HepG2 (cell line): Measurements from ENCODE around the gene DYNLT2B. TPM values are rescaled to one million over a fixed set of nuclear protein-coding genes. Genes with fewer than 3 reads are reported as not detected.

Experiments used
- ATAC-seq: fragments of 200-7000 bp; cut with Tn5 transposase; 3 replicates; pipeline ENCODE4 v1.9.1; 2020; ENCODE audit warnings: mild to moderate bottlenecking, moderate library complexity
- BruUV-seq: library from RNA; stranded (reverse); fragments of 400-500 nt; replicated peaks from 2 replicates; lab custom pipeline; 2021; lab: Mats Ljungman, UMichigan
- CTCF ChIA-PET: fragments of 300-600 bp; formaldehyde crosslinking; extraction: SDS; loops from one replicate; lab custom pipeline; 2021; ENCODE audit warnings: low total read pairs, inconsistent platforms, low intra/inter-chr PET ratio; lab: Yijun Ruan, JAX
- POLR2A ChIA-PET: fragments of 350-600 bp; sonication (Branson Sonifier 250); formaldehyde crosslinking; loops from one replicate; lab custom pipeline; 2020; ENCODE audit warnings: antibody characterized with exemption, inconsistent platforms; lab: Yijun Ruan, JAX
- DNase-seq: peaks from one replicate; pipeline ENCODE4 v3.0.0-alpha.2; 2015; ENCODE audit warnings: low spot score
- FAIRE-seq: peaks from 3 replicates; lab custom pipeline; 2011; peaks lifted over from hg19 to GRCh38; lab: Jason Lieb, UNC
- H2AFZ ChIP-seq: one replicate; pipeline ENCODE4 v1.6.1; 2011; ENCODE audit warnings: low read length, inconsistent platforms
- H3K27ac ChIP-seq: fragments of 300-600 bp; 3 replicates; pipeline ENCODE4 v1.8.0; 2011; ENCODE audit warnings: mixed run types, mild to moderate bottlenecking, mixed read lengths, low read length, inconsistent platforms; ENCODE audit not compliant: insufficient read depth; ENCODE audit errors: extremely low read length
- H3K27me3 ChIP-seq, 2 experiments: fragments of 200-600 bp in 1 of 2; 2 replicates in 1 of 2; 3 replicates in 1 of 2; pipeline versions ENCODE4 v1.6.0 to v1.8.0; 2011; ENCODE audit warnings: low read length in 2 of 2, mild to moderate bottlenecking in 2 of 2, moderate library complexity in 2 of 2, inconsistent platforms in 1 of 2; ENCODE audit not compliant: insufficient read depth in 2 of 2, control insufficient read depth in 1 of 2
- H3K36me3 ChIP-seq, 2 experiments: fragments of 200-600 bp in 1 of 2; replicated peaks in 1 of 2; 2 replicates in 1 of 2; 3 replicates in 1 of 2; pipeline versions ENCODE4 v1.5.1 to v1.8.0; 2011; ENCODE audit warnings: low read length in 2 of 2, inconsistent platforms in 1 of 2; ENCODE audit not compliant: insufficient read depth in 2 of 2, control insufficient read depth in 1 of 2
- H3K4me1 ChIP-seq: 2 replicates; pipeline ENCODE4 v1.5.1; 2012; ENCODE audit warnings: low read length, inconsistent platforms; ENCODE audit not compliant: insufficient read depth
- H3K4me2 ChIP-seq: 2 replicates; pipeline ENCODE4 v1.6.0; 2011; ENCODE audit warnings: low read depth, low read length, inconsistent platforms
- H3K4me3 ChIP-seq, 3 experiments: fragments of 200-600 bp in 1 of 3; sonication (generic), shearing (Covaris generic) in 1 of 3; replicated peaks in 1 of 3; 2 replicates each; pipeline ENCODE4 v1.5.1; 2011 to 2016; ENCODE audit warnings: low read length in 3 of 3, inconsistent platforms in 2 of 3, low read depth in 2 of 3, mild to moderate bottlenecking in 2 of 3, control low read depth in 1 of 3, mixed read lengths in 1 of 3; ENCODE audit not compliant: insufficient read depth in 1 of 3
- H3K79me2 ChIP-seq: one replicate; pipeline ENCODE4 v1.6.1; 2011; ENCODE audit warnings: low read length, inconsistent platforms; ENCODE audit not compliant: insufficient read depth
- H3K9ac ChIP-seq: 2 replicates; pipeline ENCODE4 v1.6.0; 2011; ENCODE audit warnings: mild to moderate bottlenecking, low read depth, low read length, inconsistent platforms; ENCODE audit not compliant: insufficient read depth
- H3K9me3 ChIP-seq: 2 replicates; pipeline ENCODE4 v1.5.1; 2012; ENCODE audit warnings: mild to moderate bottlenecking, low read length
- H4K20me1 ChIP-seq: 2 replicates; pipeline ENCODE4 v1.6.0; 2011; ENCODE audit warnings: inconsistent platforms, mild to moderate bottlenecking, low read length, moderate library complexity; ENCODE audit not compliant: insufficient read depth
- GABPB1 ChIP-seq: IDR thresholded peaks from 2 replicates; pipeline ENCODE4 v1.6.1; 2016; ENCODE audit warnings: mild to moderate bottlenecking, missing genetic modification reagents, moderate library complexity, missing compliant biosample characterization
- MEIS2 ChIP-seq: sonication (generic); formaldehyde crosslinking; IDR thresholded peaks from 2 replicates; pipeline ENCODE4 v1.9.0; 2021; ENCODE audit warnings: mild to moderate bottlenecking, missing genetic modification reagents
- MIXL1 ChIP-seq: IDR thresholded peaks from 2 replicates; pipeline ENCODE4 v1.6.1; 2016
- SYNCRIP ChIP-seq: fragments of 200-400 bp; formaldehyde crosslinking; IDR thresholded peaks from 2 replicates; pipeline ENCODE4 v1.6.1; 2018; ENCODE audit warnings: mild to moderate bottlenecking, low read depth, low read length; ENCODE audit not compliant: insufficient read depth
- ZNF652 ChIP-seq: IDR thresholded peaks from 2 replicates; pipeline ENCODE4 v1.6.1; 2016; ENCODE audit warnings: low read depth, borderline replicate concordance
- WGBS: methylation state at CpG from one replicate; pipeline ENCODE4 v1.1.6; 2017; ENCODE audit warnings: low lambda C conversion rate; 5-methylcytosine and 5-hydroxymethylcytosine counted together
- in situ Hi-C: cut with HindIII; loops from 2 replicates; pipeline ENCODE4 v1.10.0; 2017; ENCODE audit warnings: low pct_unique_long_range_greater_than_20kb; ENCODE audit not compliant: extremely low pct_ligation_motif_present
- intact Hi-C: fragments of 100-400 bp; cut with micrococcal nuclease; formaldehyde crosslinking; loops from one replicate; pipeline ENCODE4 v1.10.0; 2022; ENCODE audit not compliant: unreplicated experiment
- polyA plus RNA-seq, 8 experiments: library from polyadenylated mRNA; depleted of rRNA in 3 of 8; stranded (reverse) in 7 of 8; unstranded in 1 of 8; fragments of >200 nt; fragmentation: Illumina TruSeq in 4 of 8; extraction: Trizol in 4 of 8; gene quantifications; 2 replicates each; pipeline versions ENCODE4 v1.2.1 to v1.2.3, GENCODE V29; 2011 to 2016; ENCODE audit warnings: low read depth in 4 of 8, missing spikeins in 1 of 8, mixed read lengths in 1 of 8; ENCODE audit not compliant: insufficient read depth in 1 of 8
- total RNA-seq, 5 experiments: library from RNA; depleted of rRNA; stranded (reverse); fragments of >200 nt; fragmentation: Illumina TruSeq; extraction: Trizol; gene quantifications; 2 replicates each; pipeline ENCODE4 v1.2.3, GENCODE V29; 2016; ENCODE audit warnings: low read depth in 1 of 5
- TF ChIP-seq, protein P1 (sequence below): sonication (generic); formaldehyde crosslinking; IDR thresholded peaks from 2 replicates; pipeline ENCODE4 v1.5.0; 2020; ENCODE audit warnings: mild to moderate bottlenecking, missing genetic modification reagents, borderline replicate concordance
- TF ChIP-seq, protein P2 (sequence below): sonication (generic); formaldehyde crosslinking; IDR thresholded peaks from 2 replicates; pipeline ENCODE4 v1.4.0; 2020; ENCODE audit warnings: missing genetic modification reagents, mild to moderate bottlenecking, borderline replicate concordance
- TF ChIP-seq, protein P3 (sequence below): IDR thresholded peaks from 2 replicates; pipeline ENCODE4 v1.6.1; 2016; ENCODE audit warnings: low read depth, borderline replicate concordance
- TF ChIP-seq, protein P4 (sequence below): fragments of 450-650 bp; IDR thresholded peaks from 2 replicates; pipeline ENCODE4 v1.6.1; 2016

Gene DYNLT2B
- total and polyA plus RNA-seq, 2 of the 13 experiments (the other 11 are each of a cell fraction or from before 2014, with no cell fraction given), result 4.0 to 7.0 TPM

DNA sequence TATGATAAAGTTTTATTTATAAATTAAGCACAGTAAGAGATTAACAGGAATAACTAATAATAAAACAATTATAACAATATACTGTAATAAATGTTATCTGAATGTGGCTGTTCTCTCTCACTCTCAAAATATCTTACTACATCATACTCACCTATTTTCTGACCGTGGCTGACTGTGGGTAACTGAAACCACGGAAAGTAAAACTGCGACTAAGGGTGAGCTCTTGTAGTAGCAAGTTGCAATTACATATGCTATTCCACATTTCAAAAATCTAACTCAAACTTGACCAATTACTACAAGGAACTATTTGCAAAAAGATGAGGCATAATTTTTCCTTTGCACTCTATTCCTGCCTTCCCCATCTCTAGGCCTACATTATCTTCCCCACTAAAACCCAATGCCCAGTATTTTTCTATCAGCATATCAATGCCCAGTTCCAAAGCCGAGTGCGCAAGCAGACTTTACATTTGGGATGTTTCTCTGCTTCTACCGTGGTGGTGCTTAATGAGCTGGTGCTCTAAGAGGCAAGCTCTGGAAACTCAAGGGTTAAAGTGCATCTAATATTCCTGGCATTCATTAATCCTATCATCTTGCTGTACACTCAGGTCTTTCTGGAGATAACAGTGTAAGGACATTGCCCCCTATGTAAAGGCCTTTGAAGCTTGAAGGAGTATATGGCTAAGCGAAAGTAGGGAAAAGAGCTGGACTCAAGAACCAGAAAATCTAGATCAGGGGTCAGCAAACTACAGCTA lies 37.2 kb downstream of the DYNLT2B start:
- DNase-seq (no peak), FAIRE-seq (no peak), ATAC-seq (no peak)
- TF ChIP-seq GABPB1 (CRISPR knock-in tag) (no peak), SYNCRIP (no peak), MEIS2 (CRISPR knock-in tag) (no peak), MIXL1 (CRISPR knock-in tag) (0 out of 2 replicates have a peak, but pooled peaks have one; percentile 10), ZNF652 (CRISPR knock-in tag) (peak; percentile 88)
- TF ChIP-seq, protein P1, sequence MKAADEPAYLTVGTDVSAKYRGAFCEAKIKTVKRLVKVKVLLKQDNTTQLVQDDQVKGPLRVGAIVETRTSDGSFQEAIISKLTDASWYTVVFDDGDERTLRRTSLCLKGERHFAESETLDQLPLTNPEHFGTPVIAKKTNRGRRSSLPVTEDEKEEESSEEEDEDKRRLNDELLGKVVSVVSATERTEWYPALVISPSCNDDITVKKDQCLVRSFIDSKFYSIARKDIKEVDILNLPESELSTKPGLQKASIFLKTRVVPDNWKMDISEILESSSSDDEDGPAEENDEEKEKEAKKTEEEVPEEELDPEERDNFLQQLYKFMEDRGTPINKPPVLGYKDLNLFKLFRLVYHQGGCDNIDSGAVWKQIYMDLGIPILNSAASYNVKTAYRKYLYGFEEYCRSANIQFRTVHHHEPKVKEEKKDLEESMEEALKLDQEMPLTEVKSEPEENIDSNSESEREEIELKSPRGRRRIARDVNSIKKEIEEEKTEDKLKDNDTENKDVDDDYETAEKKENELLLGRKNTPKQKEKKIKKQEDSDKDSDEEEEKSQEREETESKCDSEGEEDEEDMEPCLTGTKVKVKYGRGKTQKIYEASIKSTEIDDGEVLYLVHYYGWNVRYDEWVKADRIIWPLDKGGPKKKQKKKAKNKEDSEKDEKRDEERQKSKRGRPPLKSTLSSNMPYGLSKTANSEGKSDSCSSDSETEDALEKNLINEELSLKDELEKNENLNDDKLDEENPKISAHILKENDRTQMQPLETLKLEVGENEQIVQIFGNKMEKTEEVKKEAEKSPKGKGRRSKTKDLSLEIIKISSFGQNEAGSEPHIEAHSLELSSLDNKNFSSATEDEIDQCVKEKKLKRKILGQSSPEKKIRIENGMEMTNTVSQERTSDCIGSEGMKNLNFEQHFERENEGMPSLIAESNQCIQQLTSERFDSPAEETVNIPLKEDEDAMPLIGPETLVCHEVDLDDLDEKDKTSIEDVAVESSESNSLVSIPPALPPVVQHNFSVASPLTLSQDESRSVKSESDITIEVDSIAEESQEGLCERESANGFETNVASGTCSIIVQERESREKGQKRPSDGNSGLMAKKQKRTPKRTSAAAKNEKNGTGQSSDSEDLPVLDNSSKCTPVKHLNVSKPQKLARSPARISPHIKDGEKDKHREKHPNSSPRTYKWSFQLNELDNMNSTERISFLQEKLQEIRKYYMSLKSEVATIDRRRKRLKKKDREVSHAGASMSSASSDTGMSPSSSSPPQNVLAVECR, result no peak
- TF ChIP-seq, protein P2, sequence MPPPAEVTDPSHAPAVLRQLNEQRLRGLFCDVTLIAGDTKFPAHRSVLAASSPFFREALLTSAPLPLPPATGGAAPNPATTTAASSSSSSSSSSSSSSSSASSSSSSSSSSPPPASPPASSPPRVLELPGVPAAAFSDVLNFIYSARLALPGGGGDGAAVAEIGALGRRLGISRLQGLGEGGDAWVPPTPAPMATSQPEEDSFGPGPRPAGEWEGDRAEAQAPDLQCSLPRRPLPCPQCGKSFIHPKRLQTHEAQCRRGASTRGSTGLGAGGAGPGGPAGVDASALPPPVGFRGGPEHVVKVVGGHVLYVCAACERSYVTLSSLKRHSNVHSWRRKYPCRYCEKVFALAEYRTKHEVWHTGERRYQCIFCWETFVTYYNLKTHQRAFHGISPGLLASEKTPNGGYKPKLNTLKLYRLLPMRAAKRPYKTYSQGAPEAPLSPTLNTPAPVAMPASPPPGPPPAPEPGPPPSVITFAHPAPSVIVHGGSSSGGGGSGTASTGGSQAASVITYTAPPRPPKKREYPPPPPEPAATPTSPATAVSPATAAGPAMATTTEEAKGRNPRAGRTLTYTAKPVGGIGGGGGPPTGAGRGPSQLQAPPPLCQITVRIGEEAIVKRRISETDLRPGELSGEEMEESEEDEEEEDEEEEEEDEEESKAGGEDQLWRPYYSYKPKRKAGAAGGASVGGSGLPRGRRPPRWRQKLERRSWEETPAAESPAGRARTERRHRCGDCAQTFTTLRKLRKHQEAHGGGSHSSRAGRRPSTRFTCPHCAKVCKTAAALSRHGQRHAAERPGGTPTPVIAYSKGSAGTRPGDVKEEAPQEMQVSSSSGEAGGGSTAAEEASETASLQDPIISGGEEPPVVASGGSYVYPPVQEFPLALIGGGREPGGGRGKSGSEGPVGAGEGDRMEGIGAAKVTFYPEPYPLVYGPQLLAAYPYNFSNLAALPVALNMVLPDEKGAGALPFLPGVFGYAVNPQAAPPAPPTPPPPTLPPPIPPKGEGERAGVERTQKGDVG (CRISPR knock-in tag), result no peak
- TF ChIP-seq, protein P3, sequence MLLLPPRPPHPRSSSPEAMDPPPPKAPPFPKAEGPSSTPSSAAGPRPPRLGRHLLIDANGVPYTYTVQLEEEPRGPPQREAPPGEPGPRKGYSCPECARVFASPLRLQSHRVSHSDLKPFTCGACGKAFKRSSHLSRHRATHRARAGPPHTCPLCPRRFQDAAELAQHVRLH, result no peak
- TF ChIP-seq, protein P4, sequence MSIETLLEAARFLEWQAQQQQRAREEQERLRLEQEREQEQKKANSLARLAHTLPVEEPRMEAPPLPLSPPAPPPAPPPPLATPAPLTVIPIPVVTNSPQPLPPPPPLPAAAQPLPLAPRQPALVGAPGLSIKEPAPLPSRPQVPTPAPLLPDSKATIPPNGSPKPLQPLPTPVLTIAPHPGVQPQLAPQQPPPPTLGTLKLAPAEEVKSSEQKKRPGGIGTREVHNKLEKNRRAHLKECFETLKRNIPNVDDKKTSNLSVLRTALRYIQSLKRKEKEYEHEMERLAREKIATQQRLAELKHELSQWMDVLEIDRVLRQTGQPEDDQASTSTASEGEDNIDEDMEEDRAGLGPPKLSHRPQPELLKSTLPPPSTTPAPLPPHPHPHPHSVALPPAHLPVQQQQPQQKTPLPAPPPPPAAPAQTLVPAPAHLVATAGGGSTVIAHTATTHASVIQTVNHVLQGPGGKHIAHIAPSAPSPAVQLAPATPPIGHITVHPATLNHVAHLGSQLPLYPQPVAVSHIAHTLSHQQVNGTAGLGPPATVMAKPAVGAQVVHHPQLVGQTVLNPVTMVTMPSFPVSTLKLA, result no peak
- Histone ChIP-seq H3K4me2 (peak overlapping the region; percentile 25; the same call in 1 of the 2 replicates), H4K20me1 (no peaks in the 10 kb centered on the region), H3K4me1 (peaks cover 73% of the 10 kb centered on the region), H3K4me3 (no peak overlapping the region; a peak in 1 of 6 replicates), H3K9ac (peak overlapping the region; percentile 25; the same call in 1 of the 2 replicates), H3K36me3 (no peaks in the 10 kb centered on the region), H3K9me3 (no peaks in the 10 kb centered on the region), H2AFZ (no peak overlapping the region), H3K27ac (peak overlapping the region; percentile 83), H3K27me3 (no peaks in the 10 kb centered on the region), H3K79me2 (peaks cover 64% of the 10 kb centered on the region)
- BruUV-seq, result no TSS peak
- intact Hi-C loops, result no loop called here
- in situ Hi-C loops, result no loop called here
- 70% methylated on average over 7 of the region's 7 CpGs for WGBS
- CTCF ChIA-PET, result no interaction called here
- POLR2A ChIA-PET, result interaction anchor here (1.5 kb wide), 1 partner anchor 37 kb away, joined by 4 read pairs; the partner anchor contains the start of gene DYNLT2B
